SK-N-SH (cell line): ENCODE data around the gene MBIP.

Experiments used
- CHD2 ChIP-seq: fragments of 150-350 bp; IDR thresholded peaks from 2 replicates; pipeline ENCODE4 v1.6.1; 2018; ENCODE audit warnings: low read length; ENCODE audit not compliant: partially characterized antibody
- EP300 ChIP-seq, 2 experiments: IDR thresholded peaks; 2 replicates each; pipeline versions ENCODE4 v1.4.0 to v1.6.1; 2012; ENCODE audit warnings: borderline replicate concordance in 1 of 2, low read depth in 1 of 2, low read length in 1 of 2
- FOXJ3 ChIP-seq: sonication (generic); formaldehyde crosslinking; IDR thresholded peaks from 2 replicates; pipeline ENCODE4 v1.5.1; 2020; ENCODE audit warnings: mild to moderate bottlenecking, missing genetic modification reagents
- MXI1 ChIP-seq: IDR thresholded peaks from 2 replicates; pipeline ENCODE4 v1.6.1; 2012; ENCODE audit warnings: mild to moderate bottlenecking, low read depth, low read length, improper control_type of control experiment
- RAD21 ChIP-seq: IDR thresholded peaks from 2 replicates; pipeline ENCODE4 v1.6.1; 2012; ENCODE audit warnings: mild to moderate bottlenecking, low read length
- RCOR1 ChIP-seq: fragments of 150-350 bp; IDR thresholded peaks from 2 replicates; pipeline ENCODE4 v1.6.1; 2017; ENCODE audit warnings: antibody characterized with exemption, low read length
- RFX5 ChIP-seq: IDR thresholded peaks from 2 replicates; pipeline ENCODE4 v1.6.1; 2012; ENCODE audit warnings: mild to moderate bottlenecking, improper control_type of control experiment, low read length
- SMC3 ChIP-seq: IDR thresholded peaks from 2 replicates; pipeline ENCODE4 v1.6.1; 2012; ENCODE audit warnings: low read depth, low read length, improper control_type of control experiment
- TF ChIP-seq, protein P1 (sequence below): fragments of 200-600 bp; sonication (generic); IDR thresholded peaks from 2 replicates; pipeline ENCODE4 v1.6.1; 2017; ENCODE audit warnings: antibody characterized with exemption, mild to moderate bottlenecking, moderate library complexity
- TF ChIP-seq, protein P2 (sequence below): IDR thresholded peaks from 2 replicates; pipeline ENCODE4 v1.6.1; 2012; ENCODE audit warnings: mild to moderate bottlenecking, low read depth, low read length, moderate library complexity
- TF ChIP-seq, protein P3 (sequence below): fragments of 150-350 bp; IDR thresholded peaks from 2 replicates; pipeline ENCODE4 v1.6.1; 2017; ENCODE audit warnings: antibody characterized with exemption, low read length, low read depth, borderline replicate concordance

DNA sequence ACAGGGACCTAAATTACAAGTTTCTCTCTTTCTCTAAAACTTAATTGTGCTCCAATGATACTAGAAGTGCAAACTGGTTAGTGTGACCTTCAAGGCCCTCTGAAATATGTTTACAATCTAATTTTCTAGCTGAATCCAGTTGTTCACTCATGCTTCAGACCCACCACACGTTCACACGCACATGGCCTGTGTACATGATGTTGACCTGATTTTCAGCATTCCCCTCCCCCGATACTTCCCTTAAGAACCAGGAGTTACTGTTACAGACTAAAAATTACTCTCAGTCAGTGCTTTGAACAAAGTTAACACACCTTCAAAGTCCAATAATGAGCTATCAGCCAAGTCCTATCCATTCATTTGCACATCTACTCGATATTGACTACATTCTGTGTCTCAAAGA, 16.5 kb downstream of the MBIP start:
- TF ChIP-seq, protein P1, sequence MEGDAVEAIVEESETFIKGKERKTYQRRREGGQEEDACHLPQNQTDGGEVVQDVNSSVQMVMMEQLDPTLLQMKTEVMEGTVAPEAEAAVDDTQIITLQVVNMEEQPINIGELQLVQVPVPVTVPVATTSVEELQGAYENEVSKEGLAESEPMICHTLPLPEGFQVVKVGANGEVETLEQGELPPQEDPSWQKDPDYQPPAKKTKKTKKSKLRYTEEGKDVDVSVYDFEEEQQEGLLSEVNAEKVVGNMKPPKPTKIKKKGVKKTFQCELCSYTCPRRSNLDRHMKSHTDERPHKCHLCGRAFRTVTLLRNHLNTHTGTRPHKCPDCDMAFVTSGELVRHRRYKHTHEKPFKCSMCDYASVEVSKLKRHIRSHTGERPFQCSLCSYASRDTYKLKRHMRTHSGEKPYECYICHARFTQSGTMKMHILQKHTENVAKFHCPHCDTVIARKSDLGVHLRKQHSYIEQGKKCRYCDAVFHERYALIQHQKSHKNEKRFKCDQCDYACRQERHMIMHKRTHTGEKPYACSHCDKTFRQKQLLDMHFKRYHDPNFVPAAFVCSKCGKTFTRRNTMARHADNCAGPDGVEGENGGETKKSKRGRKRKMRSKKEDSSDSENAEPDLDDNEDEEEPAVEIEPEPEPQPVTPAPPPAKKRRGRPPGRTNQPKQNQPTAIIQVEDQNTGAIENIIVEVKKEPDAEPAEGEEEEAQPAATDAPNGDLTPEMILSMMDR: no peak
- no peak for TF ChIP-seq MXI1
- TF ChIP-seq, protein P2, sequence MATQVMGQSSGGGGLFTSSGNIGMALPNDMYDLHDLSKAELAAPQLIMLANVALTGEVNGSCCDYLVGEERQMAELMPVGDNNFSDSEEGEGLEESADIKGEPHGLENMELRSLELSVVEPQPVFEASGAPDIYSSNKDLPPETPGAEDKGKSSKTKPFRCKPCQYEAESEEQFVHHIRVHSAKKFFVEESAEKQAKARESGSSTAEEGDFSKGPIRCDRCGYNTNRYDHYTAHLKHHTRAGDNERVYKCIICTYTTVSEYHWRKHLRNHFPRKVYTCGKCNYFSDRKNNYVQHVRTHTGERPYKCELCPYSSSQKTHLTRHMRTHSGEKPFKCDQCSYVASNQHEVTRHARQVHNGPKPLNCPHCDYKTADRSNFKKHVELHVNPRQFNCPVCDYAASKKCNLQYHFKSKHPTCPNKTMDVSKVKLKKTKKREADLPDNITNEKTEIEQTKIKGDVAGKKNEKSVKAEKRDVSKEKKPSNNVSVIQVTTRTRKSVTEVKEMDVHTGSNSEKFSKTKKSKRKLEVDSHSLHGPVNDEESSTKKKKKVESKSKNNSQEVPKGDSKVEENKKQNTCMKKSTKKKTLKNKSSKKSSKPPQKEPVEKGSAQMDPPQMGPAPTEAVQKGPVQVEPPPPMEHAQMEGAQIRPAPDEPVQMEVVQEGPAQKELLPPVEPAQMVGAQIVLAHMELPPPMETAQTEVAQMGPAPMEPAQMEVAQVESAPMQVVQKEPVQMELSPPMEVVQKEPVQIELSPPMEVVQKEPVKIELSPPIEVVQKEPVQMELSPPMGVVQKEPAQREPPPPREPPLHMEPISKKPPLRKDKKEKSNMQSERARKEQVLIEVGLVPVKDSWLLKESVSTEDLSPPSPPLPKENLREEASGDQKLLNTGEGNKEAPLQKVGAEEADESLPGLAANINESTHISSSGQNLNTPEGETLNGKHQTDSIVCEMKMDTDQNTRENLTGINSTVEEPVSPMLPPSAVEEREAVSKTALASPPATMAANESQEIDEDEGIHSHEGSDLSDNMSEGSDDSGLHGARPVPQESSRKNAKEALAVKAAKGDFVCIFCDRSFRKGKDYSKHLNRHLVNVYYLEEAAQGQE: no peak
- no peak for TF ChIP-seq RFX5
- TF ChIP-seq RAD21: no peak
- TF ChIP-seq SMC3: no peak
- TF ChIP-seq, protein P3, sequence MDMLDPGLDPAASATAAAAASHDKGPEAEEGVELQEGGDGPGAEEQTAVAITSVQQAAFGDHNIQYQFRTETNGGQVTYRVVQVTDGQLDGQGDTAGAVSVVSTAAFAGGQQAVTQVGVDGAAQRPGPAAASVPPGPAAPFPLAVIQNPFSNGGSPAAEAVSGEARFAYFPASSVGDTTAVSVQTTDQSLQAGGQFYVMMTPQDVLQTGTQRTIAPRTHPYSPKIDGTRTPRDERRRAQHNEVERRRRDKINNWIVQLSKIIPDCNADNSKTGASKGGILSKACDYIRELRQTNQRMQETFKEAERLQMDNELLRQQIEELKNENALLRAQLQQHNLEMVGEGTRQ: no peak
- no peak for TF ChIP-seq EP300 (IDR thresholded peaks at IDR 0.05; ENCODE audit: borderline replicate concordance in 1 of 2, low read depth in 1 of 2, low read length in 1 of 2)
- TF ChIP-seq FOXJ3: no peak
- no peak for TF ChIP-seq CHD2
- no peak for TF ChIP-seq RCOR1
